Keratinocyte (primary cell): ENCODE data around the gene MRPL39. TPM values are rescaled to one million over a fixed set of nuclear protein-coding genes. Genes with fewer than 3 reads are reported as not detected.
A peak's percentile ranks its signal among the peaks of the same experiment; 100 is the strongest.

Experiments used
- DNase-seq: peaks from one replicate; pipeline ENCODE4 v3.0.0-alpha.2; 2011; ENCODE audit warnings: low read depth, missing footprints, low spot score
- FAIRE-seq: peaks from 2 replicates; lab custom pipeline; 2011; peaks lifted over from hg19 to GRCh38; lab: Jason Lieb, UNC
- H2AFZ ChIP-seq: 2 replicates; pipeline ENCODE4 v1.6.0; 2012; ENCODE audit warnings: low read length, control low read depth, inconsistent platforms; ENCODE audit not compliant: control insufficient read depth
- H3K27ac ChIP-seq: 2 replicates; pipeline ENCODE4 v1.5.1; 2011; ENCODE audit warnings: low read length; ENCODE audit not compliant: control insufficient read depth, insufficient read depth
- H3K27me3 ChIP-seq: 3 replicates; pipeline ENCODE4 v1.6.0; 2011; ENCODE audit warnings: low read length; ENCODE audit not compliant: control insufficient read depth, insufficient read depth; ENCODE audit errors: extremely low read depth
- H3K36me3 ChIP-seq, 2 experiments: 2 replicates in 1 of 2; 3 replicates in 1 of 2; pipeline ENCODE4 v1.5.1; 2011; ENCODE audit warnings: low read length in 2 of 2, mild to moderate bottlenecking in 1 of 2; ENCODE audit not compliant: control insufficient read depth in 2 of 2, insufficient read depth in 2 of 2; ENCODE audit errors: extremely low read depth in 1 of 2
- H3K4me1 ChIP-seq: 3 replicates; pipeline ENCODE4 v1.5.1; 2011; ENCODE audit warnings: low read length; ENCODE audit not compliant: control insufficient read depth, insufficient read depth; ENCODE audit errors: extremely low read depth
- H3K4me2 ChIP-seq: 3 replicates; pipeline ENCODE4 v1.6.0; 2011; ENCODE audit warnings: low read depth, low read length; ENCODE audit not compliant: control insufficient read depth, insufficient read depth; ENCODE audit errors: extremely low read depth
- H3K4me3 ChIP-seq, 3 experiments: fragments of 200-600 bp in 1 of 3; sonication (generic) in 1 of 3; 2 replicates in 2 of 3; 3 replicates in 1 of 3; pipeline ENCODE4 v1.5.1; 2011 to 2016; ENCODE audit warnings: low read length in 3 of 3, mild to moderate bottlenecking in 3 of 3, control low read depth in 2 of 3, inconsistent platforms in 1 of 3, low read depth in 1 of 3, mixed read lengths in 1 of 3, mixed run types in 1 of 3, moderate library complexity in 1 of 3; ENCODE audit not compliant: control insufficient read depth in 2 of 3, insufficient read depth in 2 of 3; ENCODE audit errors: extremely low read depth in 1 of 3
- H3K79me2 ChIP-seq: 2 replicates; pipeline ENCODE4 v1.6.0; 2012; ENCODE audit warnings: low read length; ENCODE audit not compliant: control insufficient read depth, insufficient read depth
- H3K9ac ChIP-seq: 3 replicates; pipeline ENCODE4 v1.6.0; 2011; ENCODE audit warnings: low read length; ENCODE audit not compliant: control insufficient read depth, insufficient read depth; ENCODE audit errors: extremely low read depth
- H3K9me1 ChIP-seq: 3 replicates; pipeline ENCODE4 v1.6.0; 2011; ENCODE audit warnings: low read length; ENCODE audit not compliant: control insufficient read depth, insufficient read depth; ENCODE audit errors: extremely low read depth
- H3K9me3 ChIP-seq: 2 replicates; pipeline ENCODE4 v1.5.1; 2012; ENCODE audit warnings: low read depth, low read length; ENCODE audit not compliant: control insufficient read depth
- H4K20me1 ChIP-seq: 3 replicates; pipeline ENCODE4 v1.6.0; 2011; ENCODE audit warnings: low read length; ENCODE audit not compliant: control insufficient read depth, insufficient read depth; ENCODE audit errors: extremely low read depth
- EZH2 ChIP-seq: IDR thresholded peaks from one replicate; pipeline ENCODE4 v1.6.1; 2012; ENCODE audit warnings: inconsistent platforms, mild to moderate bottlenecking, low read length, moderate library complexity
- dilution Hi-C: fragments of 300-500 bp; cut with MboI; formaldehyde crosslinking; loops from one replicate; pipeline ENCODE4 v1.7.0; 2020; ENCODE audit warnings: low sequenced_read_pairs; ENCODE audit not compliant: extremely low pct_ligation_motif_present
- polyA plus RNA-seq, 5 experiments: library from polyadenylated mRNA; depleted of rRNA in 3 of 5; stranded (reverse) in 3 of 5; stranded (forward) in 1 of 5; unstranded in 1 of 5; fragments of >200 nt; gene quantifications; 1 replicate in 1 of 5; 2 replicates in 3 of 5; 3 replicates in 1 of 5; pipeline versions ENCODE4 v1.2.1 to v1.2.3, GENCODE V29; 2011 to 2012; ENCODE audit warnings: missing spikeins in 2 of 5, low read depth in 1 of 5, low replicate concordance in 1 of 5
- TF ChIP-seq, protein P1 (sequence below), 3 experiments: IDR thresholded peaks in 1 of 3; conservative IDR thresholded peaks in 1 of 3; optimal IDR thresholded peaks in 1 of 3; 2 replicates in 2 of 3; 3 replicates in 1 of 3; pipeline versions ENCODE3 to v1.5.1; 2011; ENCODE audit warnings: low read length in 3 of 3, mild to moderate bottlenecking in 3 of 3, moderate library complexity in 2 of 3, control low read depth in 1 of 3, inconsistent platforms in 1 of 3; ENCODE audit not compliant: insufficient read depth in 2 of 3; ENCODE audit errors: extremely low read depth in 1 of 3

MRPL39 gene
- polyA plus RNA-seq, 1 donor (not counting 4 experiments of a cell fraction or from before 2014, with no cell fraction given) = 51.4 TPM

DNA sequence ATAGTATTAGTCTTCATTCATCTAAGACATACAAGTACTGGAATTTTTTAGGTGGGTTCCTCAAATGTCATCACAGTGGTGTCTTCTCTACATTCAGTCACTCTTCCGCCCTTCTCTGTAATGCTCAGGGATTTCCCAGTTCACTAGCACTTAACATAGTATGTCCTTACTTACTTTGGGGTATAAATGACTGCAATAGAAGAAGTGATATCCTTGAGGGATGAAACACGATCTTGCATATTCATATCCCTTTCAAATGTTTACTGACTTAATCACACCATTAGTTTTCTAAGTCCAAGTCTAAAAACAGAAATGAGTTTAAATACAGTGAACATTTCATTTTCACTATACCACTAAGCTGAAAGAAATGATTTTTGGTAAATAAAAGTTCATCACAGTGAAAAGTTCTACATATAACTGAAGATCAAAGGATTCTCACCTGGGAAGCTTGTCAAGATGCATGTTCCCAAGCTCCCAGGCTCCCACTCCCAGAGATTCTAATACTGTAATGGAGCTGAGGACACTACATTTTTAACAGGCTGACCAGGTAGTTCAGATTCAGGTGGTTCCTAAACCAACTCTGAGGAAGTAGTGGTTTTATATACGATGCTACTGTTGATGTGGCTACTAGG is 29.7 kb downstream of the MRPL39 start:
- no peak overlapping the region for H2AFZ ChIP-seq
- no peaks in the 10 kb centered on the region for H3K9me1 ChIP-seq
- H3K9me3 ChIP-seq = no peaks in the 10 kb centered on the region
- dilution Hi-C loops = no loop called here
- H3K4me2 ChIP-seq = no peak overlapping the region
- DNase-seq (no peak), FAIRE-seq (no peak)
- no peaks in the 10 kb centered on the region for H3K79me2 ChIP-seq
- no peaks in the 10 kb centered on the region for H4K20me1 ChIP-seq
- peaks cover 15% of the 10 kb centered on the region for H3K4me1 ChIP-seq
- H3K27me3 ChIP-seq = no peaks in the 10 kb centered on the region
- no peak for TF ChIP-seq EZH2
- TF ChIP-seq, protein P1, sequence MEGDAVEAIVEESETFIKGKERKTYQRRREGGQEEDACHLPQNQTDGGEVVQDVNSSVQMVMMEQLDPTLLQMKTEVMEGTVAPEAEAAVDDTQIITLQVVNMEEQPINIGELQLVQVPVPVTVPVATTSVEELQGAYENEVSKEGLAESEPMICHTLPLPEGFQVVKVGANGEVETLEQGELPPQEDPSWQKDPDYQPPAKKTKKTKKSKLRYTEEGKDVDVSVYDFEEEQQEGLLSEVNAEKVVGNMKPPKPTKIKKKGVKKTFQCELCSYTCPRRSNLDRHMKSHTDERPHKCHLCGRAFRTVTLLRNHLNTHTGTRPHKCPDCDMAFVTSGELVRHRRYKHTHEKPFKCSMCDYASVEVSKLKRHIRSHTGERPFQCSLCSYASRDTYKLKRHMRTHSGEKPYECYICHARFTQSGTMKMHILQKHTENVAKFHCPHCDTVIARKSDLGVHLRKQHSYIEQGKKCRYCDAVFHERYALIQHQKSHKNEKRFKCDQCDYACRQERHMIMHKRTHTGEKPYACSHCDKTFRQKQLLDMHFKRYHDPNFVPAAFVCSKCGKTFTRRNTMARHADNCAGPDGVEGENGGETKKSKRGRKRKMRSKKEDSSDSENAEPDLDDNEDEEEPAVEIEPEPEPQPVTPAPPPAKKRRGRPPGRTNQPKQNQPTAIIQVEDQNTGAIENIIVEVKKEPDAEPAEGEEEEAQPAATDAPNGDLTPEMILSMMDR (optimal IDR thresholded peaks at IDR 0.05 in 1 of 3, IDR thresholded peaks at IDR 0.05 in 1 of 3, conservative IDR thresholded peaks at IDR 0.05 in 1 of 3; ENCODE audit: extremely low read depth in 1 of 3, insufficient read depth in 2 of 3, low read length in 3 of 3) = no peak
- no peak overlapping the region for H3K27ac ChIP-seq
- no peak overlapping the region for H3K4me3 ChIP-seq
- peaks cover 0 to 2% of the 10 kb centered on the region in 2 experiments for H3K36me3 ChIP-seq
- H3K9ac ChIP-seq = no peak overlapping the region

DNA sequence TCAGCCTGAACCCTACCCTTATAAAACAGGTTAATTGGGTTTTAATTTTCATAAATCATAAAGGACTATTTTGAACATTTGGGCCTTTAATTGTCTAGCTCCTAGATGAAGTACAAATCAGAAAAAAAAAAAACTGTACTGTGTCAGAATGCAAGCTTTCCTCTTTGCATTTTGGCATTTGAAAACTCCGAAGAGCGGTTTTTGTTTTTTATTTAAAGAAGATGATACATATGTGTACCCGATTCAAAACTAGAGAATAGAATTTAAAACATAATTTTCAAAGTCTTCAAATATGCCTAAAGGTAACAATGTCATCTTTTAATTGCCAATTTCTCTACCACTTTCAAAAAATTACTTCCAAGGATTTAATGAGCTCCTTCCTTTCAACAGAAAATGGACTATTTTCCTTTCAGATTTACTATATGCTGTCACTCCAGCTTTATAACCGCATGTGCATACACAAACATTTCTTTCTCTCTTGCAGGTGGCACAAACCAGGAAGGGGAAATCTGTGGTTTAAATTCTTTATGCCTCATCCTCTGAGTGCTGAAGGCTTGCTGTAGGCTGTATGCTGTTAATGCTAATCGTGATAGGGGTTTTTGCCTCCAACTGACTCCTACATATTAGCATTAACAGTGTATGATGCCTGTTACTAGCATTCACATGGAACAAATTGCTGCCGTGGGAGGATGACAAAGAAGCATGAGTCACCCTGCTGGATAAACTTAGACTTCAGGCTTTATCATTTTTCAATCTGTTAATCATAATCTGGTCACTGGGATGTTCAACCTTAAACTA is 33.7 kb downstream of the MRPL39 start:
- H2AFZ ChIP-seq = no peak overlapping the region
- peak overlapping the region; percentile 21 for H3K27ac ChIP-seq
- H3K4me2 ChIP-seq = peak overlapping the region; percentile 39
- H3K4me1 ChIP-seq = peaks cover 15% of the 10 kb centered on the region
- H3K4me3 ChIP-seq = no peak overlapping the region
- no peaks in the 10 kb centered on the region for H3K27me3 ChIP-seq
- no peaks in the 10 kb centered on the region for H3K9me3 ChIP-seq
- peak; percentile 94 for FAIRE-seq
- no peaks in the 10 kb centered on the region for H3K79me2 ChIP-seq
- H4K20me1 ChIP-seq = no peaks in the 10 kb centered on the region
- no peak overlapping the region for H3K9ac ChIP-seq
- TF ChIP-seq EZH2 = no peak
- TF ChIP-seq, protein P1 (optimal IDR thresholded peaks at IDR 0.05 in 1 of 3, IDR thresholded peaks at IDR 0.05 in 1 of 3, conservative IDR thresholded peaks at IDR 0.05 in 1 of 3; ENCODE audit: extremely low read depth in 1 of 3, insufficient read depth in 2 of 3, low read length in 3 of 3) = no peak
- no peaks in the 10 kb centered on the region for H3K9me1 ChIP-seq
- H3K36me3 ChIP-seq = no peaks in the 10 kb centered on the region
- DNase-seq = peak; percentile 45
- dilution Hi-C loops = no loop called here
